ENCODE measurements around the gene YPEL1. TPM values are rescaled to one million over a fixed set of nuclear protein-coding genes. Genes with fewer than 3 reads are reported as not detected.
"Not testable (repeated sequence)": the region's sequence is repeated elsewhere in the genome, so short reads cannot be mapped to it uniquely, and the experiment has no call there.

The YPEL1 gene
- total RNA-seq, 1 donor from 2014 or later, result 0.61 TPM

DNA sequence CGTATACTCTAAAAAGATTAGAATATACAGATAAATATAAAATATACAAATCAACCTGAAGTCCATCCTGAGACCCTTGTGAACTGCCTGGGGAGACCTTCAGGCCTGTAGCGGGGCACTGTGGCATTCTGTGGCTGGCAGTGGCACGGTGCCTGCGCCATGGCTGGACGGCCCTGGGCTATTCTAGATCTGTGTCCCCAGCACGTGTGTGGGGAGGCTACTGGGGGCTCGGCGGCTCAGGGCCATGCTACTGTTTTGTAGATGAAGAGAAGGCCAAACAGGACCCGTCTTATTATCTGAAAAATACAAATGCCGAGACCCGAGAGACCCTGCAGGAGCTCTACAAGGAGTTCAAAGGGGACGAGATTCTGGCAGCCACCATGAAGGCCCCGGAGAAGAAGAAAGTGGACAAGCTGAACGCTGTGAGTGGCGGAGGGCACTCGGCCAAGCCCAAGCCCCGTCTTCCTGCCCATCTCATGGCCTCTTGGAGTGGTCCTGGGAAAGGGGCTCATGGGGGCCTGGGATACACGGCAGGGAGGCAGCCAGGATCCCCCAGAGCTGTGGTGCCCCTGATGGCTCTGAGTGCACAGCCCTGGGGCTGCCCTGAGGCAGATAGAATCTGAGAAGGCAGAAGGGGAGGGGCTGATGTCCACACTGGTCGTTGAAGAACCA, 51.0 kb downstream of the YPEL1 start:
- peaks cover 29% of the 10 kb centered on the region for H3K36me3 Mint-ChIP-seq (ENCODE audit: low read depth)
- no peaks in the 10 kb centered on the region for H3K27me3 Mint-ChIP-seq
- H3K4me1 Mint-ChIP-seq, result peaks cover 4% of the 10 kb centered on the region

DNA sequence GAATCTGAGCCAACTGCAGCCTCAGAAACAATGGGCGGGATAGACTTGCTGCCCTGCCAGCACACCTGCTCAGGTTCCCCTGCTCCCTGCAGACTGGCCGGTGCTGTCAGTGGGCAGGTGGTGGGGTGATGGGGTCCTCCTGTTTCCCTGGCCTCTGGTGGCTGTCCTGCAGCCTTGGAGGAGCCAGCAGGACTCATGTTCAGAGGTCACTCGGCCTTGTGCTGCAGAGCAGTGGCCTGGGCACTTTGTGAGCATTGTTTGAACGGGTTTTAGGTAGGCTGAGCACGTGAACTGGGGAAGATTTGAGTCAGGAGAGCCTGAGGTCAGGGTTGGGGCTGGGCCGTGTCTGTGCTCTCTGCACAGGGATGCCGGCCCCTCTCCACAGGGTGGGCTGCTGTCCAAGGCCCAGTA, 52.2 kb downstream of the YPEL1 start:
- no peaks in the 10 kb centered on the region for H3K27me3 Mint-ChIP-seq
- H3K36me3 Mint-ChIP-seq (ENCODE audit: low read depth), result peaks cover 22% of the 10 kb centered on the region
- no peak for DNase-seq
- H3K27ac Mint-ChIP-seq, result no peak overlapping the region
- intact Hi-C loops (cut with micrococcal nuclease), result no loop called here
- no peak overlapping the region for H3K4me3 Mint-ChIP-seq
- H3K4me1 Mint-ChIP-seq, result peaks cover 4% of the 10 kb centered on the region
- H3K9me3 Mint-ChIP-seq, result no peaks in the 10 kb centered on the region

More for the DNA sequence above, 51.0 kb downstream of the YPEL1 start:
- DNase-seq, result no peak
- H3K27ac Mint-ChIP-seq, result no peak overlapping the region
- no peaks in the 10 kb centered on the region for H3K9me3 Mint-ChIP-seq
- H3K4me3 Mint-ChIP-seq, result no peak overlapping the region
- intact Hi-C loops (cut with micrococcal nuclease), result no loop called here

DNA sequence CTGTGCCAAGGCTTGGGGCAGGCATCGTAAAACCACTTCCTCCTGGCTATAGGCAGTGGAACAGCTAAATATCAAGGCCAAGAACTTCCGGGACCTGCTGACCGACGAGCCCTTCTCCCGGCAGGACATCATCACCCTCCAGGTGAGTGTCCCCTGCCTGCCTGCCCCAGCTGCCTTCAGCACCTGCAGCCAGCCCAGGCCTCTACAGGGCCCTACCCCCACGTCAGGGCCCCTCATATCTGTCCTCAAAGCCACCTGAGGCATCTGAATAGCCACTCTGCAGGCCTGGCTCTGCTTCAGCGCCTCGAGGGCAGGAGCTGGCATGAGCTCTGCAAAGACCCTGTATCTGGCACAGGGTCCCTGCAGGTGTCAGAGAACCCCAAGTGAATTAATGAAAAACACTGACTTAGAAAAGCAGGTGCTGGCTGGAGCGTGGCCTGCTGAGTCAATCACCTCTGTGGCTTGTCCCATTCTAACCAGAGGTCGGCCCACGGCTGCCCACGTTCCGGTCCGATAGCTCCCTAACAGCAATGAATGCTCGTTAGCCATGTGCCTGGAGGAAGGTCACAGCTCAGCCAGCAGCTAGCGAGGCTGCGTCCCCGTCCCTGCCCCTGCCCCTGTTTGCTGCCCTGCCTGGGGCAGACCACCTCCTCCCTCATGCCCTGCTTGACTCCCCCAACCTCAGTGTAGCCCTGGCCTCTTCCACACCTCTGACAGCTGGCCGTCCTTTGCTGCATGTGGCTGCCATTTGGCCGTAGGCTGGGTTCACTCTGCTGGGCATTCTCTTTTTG, 53.0 kb downstream of the YPEL1 start:
- Mint-ChIP-seq H3K4me3 (no peak overlapping the region), H3K27ac (no peak overlapping the region), H3K4me1 (peaks cover 4% of the 10 kb centered on the region)

DNA sequence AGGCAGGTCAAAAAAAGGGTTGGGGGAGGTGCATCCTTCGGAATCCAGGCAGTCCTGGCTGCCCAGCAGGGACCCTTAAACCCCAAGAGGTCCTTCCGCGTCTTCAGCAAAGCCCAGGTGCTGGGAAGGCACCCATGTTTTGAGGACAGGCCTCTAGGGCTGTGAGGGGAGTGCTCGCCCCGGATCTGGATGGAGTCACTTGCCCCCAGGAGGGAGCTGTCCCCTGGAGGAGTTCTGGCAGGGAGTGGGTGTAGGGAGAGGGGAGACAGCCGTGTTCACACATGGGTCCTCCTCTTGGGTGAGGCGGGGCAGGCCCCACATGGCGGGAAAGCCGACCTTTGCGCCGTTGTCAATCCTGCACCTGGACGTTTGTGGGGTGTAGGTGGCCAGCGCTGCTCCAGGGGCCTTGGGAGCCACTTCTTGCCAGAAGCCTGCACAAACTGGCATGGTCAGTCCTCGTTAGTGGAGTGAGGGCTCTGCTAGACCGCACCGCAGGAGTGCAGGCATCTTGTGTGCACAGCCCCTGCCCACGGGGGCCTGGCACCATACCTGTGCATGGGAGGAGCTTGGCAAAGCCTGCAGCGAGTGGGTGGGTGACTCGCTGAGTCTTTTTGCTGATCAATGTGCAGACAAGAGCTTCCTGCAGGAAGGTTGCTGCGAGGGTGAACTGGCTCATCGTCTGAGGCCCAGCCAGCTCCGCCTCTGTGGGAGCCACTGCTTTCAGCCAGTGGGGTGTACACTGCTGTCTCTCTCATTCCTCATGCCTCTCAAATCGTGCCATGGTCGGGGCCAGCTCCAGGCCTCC, 53.8 kb downstream of the YPEL1 start:
- H3K4me1 Mint-ChIP-seq, result peaks cover 4% of the 10 kb centered on the region
- intact Hi-C loops (cut with micrococcal nuclease), result no loop called here
- H3K36me3 Mint-ChIP-seq (ENCODE audit: low read depth), result peaks cover 27% of the 10 kb centered on the region
- H3K27me3 Mint-ChIP-seq, result no peaks in the 10 kb centered on the region
- no peak for DNase-seq
- H3K4me3 Mint-ChIP-seq, result no peak overlapping the region
- H3K27ac Mint-ChIP-seq, result no peak overlapping the region
- H3K9me3 Mint-ChIP-seq, result no peaks in the 10 kb centered on the region

More for the DNA sequence above, 53.0 kb downstream of the YPEL1 start:
- H3K36me3 Mint-ChIP-seq (ENCODE audit: low read depth), result peaks cover 26% of the 10 kb centered on the region
- intact Hi-C loops (cut with micrococcal nuclease), result no loop called here
- DNase-seq, result no peak
- no peaks in the 10 kb centered on the region for H3K9me3 Mint-ChIP-seq
- H3K27me3 Mint-ChIP-seq, result no peaks in the 10 kb centered on the region

DNA sequence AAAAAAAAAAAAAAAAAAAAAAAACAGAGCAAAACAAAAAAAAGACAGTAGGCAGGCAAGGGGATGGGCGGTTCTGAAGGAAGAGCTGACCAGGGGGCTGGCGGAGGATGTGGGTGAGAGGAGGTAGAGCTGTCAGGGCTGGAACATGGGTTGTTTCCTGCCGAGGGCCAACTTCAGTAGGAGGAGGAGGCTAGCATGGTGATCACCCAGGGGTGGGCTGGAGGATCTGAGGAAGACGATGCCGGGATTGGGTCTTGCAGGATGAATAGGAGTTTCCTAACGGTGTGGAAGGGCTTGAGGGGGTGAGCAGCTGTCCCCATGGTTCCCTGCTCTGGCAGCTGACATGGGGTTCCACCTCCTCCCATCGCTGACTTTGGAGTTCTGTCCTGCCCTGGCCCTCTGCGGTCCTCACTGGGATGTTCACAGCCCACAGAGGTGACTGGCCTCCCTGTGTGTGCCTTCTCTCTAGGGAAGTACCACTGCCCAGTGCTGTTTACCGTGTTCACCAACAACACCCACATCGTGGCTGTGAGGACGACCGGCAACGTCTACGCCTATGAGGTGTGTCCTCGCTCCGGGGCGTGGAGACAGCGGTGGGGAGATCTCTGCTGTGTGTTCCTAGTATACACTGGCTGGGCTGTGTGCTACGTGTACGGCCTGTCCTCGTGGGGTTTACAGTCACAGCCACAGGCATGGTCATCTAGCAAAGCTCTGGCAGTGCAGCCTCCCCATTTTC, 54.6 kb downstream of the YPEL1 start:
- Mint-ChIP-seq H3K9me3 (no peaks in the 10 kb centered on the region), H3K27ac (peak overlapping the region; percentile 20), H3K4me1 (peaks cover 4% of the 10 kb centered on the region), H3K27me3 (no peaks in the 10 kb centered on the region), H3K4me3 (no peak overlapping the region), H3K36me3 (ENCODE audit: low read depth) (peaks cover 32% of the 10 kb centered on the region)
- intact Hi-C loops (cut with micrococcal nuclease), result no loop called here
- no peak for DNase-seq

DNA sequence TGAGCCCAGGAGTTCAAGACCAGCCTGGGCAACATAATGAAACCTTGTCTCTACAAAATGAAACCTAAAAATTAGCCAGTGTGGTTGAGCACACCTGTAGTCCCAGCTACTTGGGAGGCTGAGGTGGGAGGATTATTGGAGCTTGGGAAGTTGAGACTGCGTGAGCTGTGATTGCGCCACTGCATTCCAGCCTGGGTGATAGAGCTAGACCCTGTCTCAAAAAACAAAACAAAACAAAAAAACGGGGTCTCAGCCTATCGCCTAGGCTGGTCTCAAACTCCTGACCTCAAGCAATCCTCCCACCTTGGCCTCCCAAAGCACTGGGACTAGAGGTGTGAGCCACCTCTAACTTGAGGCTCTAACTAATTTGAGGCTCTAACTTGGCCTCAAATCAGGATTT, 56.2 kb downstream of the YPEL1 start:
- no peaks in the 10 kb centered on the region for H3K27me3 Mint-ChIP-seq
- H3K4me1 Mint-ChIP-seq, result peaks cover 4% of the 10 kb centered on the region
- no peak overlapping the region for H3K27ac Mint-ChIP-seq
- H3K36me3 Mint-ChIP-seq (ENCODE audit: low read depth), result peaks cover 39% of the 10 kb centered on the region
- H3K9me3 Mint-ChIP-seq, result no peaks in the 10 kb centered on the region
- no peak for DNase-seq
- intact Hi-C loops (cut with micrococcal nuclease), result no loop called here
- H3K4me3 Mint-ChIP-seq, result no peak overlapping the region

DNA sequence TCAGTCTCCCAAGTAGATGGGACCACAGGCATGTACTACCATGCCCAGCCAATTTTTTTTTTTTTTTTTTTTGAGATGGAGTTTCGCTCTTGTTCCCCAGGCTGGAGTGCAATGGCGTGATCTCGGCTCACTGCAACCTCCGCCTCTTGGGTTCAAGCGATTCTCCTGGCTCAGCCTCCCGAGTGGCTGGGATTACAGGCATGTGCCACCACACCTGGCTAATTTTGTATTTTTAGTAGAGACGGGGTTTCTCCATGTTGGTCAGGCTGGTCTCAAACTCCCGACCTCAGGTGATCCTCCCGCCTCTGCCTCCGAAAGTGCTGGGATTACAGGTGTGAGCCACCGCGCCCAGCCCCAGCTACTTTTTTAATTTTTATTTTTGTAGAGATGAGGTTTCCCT, 56.8 kb downstream of the YPEL1 start:
- H3K4me1 Mint-ChIP-seq; H3K4me3 Mint-ChIP-seq; H3K27ac Mint-ChIP-seq; H3K9me3 Mint-ChIP-seq; H3K27me3 Mint-ChIP-seq; intact Hi-C loops (cut with micrococcal nuclease); DNase-seq: not testable (repeated sequence)
- H3K36me3 Mint-ChIP-seq (ENCODE audit: low read depth), result peaks cover 41% of the 10 kb centered on the region

DNA sequence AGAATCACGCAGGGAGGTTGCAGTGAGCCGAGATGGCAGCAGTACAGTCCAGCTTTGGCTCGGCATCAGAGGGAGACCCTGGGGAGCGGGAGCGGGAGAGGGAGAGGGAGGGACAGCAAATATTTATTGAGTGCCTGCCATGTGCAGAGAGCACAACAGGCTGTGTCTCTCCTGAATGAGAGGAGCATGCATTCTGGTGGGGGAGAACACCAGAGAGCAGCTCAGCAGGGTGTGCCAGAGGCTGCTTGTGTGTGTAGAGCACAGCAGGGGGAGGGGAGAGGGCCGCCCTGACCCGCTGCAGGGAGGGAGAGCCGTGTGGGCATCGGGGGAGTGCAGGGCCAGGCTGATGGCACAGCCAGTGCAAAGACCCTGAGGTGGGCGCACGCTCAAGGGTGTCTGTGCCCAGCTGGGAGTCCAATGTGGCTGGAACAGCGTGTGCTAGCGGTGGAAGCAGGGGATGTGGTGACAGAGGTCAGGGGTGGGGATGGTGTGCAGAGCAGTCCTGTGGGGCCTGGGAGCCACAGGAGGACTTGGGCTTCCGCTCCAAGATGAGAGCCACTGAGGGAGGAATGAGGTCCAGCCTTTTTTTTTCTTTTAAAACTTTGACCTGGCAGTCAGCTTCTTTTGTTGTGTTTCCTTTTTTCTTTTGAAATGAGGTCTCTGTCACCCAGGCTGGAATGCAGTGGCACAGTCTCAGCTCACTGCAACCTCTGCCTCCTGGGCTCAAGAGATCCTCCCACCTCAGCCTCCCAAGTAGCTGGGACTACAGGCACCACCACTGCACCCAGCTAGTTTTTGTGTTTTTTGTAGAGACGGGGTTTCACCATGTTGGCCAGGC, 57.8 kb downstream of the YPEL1 start:
- H3K27ac Mint-ChIP-seq, result no peak overlapping the region
- DNase-seq, result no peak
- no peak overlapping the region for H3K4me3 Mint-ChIP-seq
- intact Hi-C loops (cut with micrococcal nuclease), result no loop called here
- no peaks in the 10 kb centered on the region for H3K27me3 Mint-ChIP-seq
- peaks cover 42% of the 10 kb centered on the region for H3K36me3 Mint-ChIP-seq (ENCODE audit: low read depth)
- H3K9me3 Mint-ChIP-seq, result no peaks in the 10 kb centered on the region
- peaks cover 4% of the 10 kb centered on the region for H3K4me1 Mint-ChIP-seq

DNA sequence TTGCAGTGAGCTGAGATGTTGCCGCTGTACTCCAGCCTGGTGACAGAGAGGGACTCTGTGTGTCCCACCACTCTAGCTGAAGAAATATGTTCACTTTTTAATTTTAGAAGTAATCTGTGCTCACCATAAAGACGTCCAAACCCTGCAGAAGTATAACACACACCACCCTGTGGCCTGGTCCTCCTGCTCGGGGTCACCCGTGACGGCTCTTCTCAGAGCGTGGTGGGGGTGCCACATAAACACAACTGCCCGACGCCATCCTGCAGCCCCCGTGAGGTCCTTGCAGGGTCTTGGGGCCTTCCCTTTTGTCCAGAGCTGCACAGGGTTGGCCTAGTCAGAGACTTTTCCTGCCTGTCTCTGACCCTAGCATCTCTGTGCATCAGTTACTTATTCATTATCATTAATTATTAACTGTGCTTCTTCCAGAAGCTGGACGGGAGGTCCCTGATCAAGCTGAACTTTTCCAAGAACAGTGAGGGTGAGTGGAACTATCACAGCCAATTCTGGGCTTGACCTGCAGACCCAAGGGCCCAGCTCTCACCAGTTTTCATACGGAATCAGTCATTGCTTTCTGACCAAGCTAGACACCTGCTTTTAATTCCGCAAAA, 60.9 kb downstream of the YPEL1 start:
- intact Hi-C loops (cut with micrococcal nuclease), result no loop called here
- Mint-ChIP-seq H3K36me3 (ENCODE audit: low read depth) (peaks cover 52% of the 10 kb centered on the region), H3K27ac (no peak overlapping the region), H3K9me3 (no peaks in the 10 kb centered on the region), H3K4me3 (no peak overlapping the region), H3K4me1 (peaks cover 2% of the 10 kb centered on the region), H3K27me3 (no peaks in the 10 kb centered on the region)
- DNase-seq, result no peak

DNA sequence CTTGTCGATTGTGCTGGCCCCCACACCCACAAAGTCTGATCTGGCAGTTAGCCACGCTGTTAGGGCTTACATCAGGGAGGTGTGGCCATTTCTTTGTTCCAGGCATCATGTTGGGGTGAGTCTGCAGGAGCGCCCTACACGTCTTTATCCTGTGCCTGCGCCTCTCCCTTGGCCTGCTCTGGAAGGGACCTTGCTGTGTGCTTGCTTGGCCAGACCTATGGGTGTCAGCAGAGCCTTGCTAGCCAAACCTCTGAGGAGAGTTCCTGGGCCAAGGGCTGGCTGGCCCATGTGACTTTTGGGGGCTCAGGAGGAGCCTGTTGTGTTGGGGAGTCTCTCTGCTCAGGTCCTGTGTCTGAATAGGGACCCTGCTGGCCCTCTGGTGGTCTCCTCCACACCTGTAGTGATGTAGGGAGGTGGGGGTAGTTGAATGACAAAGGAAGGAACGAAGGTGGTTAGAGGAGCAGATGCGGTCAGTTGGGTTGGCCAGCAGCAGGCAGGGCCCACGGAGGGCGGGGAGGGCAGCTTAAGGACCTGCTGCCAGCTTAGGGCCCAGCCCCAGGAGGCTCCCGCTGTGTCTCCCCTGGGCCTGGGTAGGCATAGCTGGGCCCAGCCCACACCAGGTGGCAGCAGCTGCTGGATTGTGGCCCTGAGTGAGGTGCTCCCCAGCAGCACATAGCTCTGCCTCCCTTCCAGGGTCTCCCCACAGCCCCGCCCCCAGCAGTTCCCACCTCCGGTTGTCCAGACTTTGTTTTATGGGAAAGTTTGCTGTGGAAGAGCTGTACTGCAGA, 61.9 kb downstream of the YPEL1 start:
- no peak overlapping the region for H3K27ac Mint-ChIP-seq
- no peaks in the 10 kb centered on the region for H3K27me3 Mint-ChIP-seq
- H3K4me3 Mint-ChIP-seq, result no peak overlapping the region
- H3K9me3 Mint-ChIP-seq, result no peaks in the 10 kb centered on the region
- DNase-seq, result no peak
- H3K4me1 Mint-ChIP-seq, result peaks cover 5% of the 10 kb centered on the region
- peaks cover 56% of the 10 kb centered on the region for H3K36me3 Mint-ChIP-seq (ENCODE audit: low read depth)
- intact Hi-C loops (cut with micrococcal nuclease), result no loop called here

DNA sequence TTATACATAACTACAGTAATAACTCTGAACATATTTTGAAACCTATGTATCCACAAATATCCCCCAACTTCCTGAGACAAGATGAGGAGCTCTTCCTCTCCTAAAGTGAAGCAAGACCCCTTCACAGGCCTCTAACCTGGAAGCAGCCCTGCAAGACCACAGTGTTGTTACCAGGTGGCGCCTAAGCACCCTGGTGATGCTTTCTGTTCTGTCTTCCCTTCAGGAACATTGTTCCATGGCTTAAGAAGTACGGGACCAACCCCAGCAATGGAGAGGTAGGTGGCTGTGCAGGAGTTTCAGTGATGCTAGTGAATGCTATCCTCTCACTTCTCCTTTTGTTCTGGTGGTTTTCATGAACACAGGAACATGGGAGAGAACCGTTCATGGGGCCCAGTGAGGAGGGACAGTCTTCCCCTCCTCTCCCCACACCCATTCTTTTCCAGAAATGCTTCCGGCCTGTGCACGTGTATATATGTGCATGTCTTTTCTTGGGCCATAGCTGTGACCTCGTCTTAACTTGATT, 63.4 kb downstream of the YPEL1 start:
- peaks cover 51% of the 10 kb centered on the region for H3K36me3 Mint-ChIP-seq (ENCODE audit: low read depth)
- no peaks in the 10 kb centered on the region for H3K27me3 Mint-ChIP-seq
- no peak overlapping the region for H3K27ac Mint-ChIP-seq

DNA sequence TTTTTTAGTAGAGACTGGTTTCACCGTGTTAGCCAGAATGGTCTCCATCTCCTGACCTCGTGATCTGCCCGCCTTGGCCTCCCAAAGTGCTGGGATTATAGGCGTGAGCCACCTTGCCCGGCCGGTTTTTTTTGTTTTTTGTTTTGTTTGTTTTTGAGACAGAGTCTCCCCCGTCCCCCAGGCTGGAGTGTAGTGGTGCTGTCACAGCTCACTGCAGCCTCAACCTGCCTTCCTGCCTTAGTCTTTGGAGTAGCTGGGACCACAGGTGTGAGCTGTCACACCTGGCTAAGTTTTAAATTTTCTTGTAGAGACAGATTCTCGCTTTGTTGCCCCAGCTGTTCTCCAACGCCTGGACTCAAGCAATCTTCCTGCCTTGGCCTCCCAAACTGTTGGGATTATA, 66.6 kb downstream of the YPEL1 start:
- no peaks in the 10 kb centered on the region for H3K9me3 Mint-ChIP-seq
- peaks cover 22% of the 10 kb centered on the region for H3K4me1 Mint-ChIP-seq
- DNase-seq, result no peak
- no peak overlapping the region for H3K27ac Mint-ChIP-seq
- H3K27me3 Mint-ChIP-seq, result no peaks in the 10 kb centered on the region
- intact Hi-C loops (cut with micrococcal nuclease), result no loop called here
- peaks cover 29% of the 10 kb centered on the region for H3K36me3 Mint-ChIP-seq (ENCODE audit: low read depth)
- no peak overlapping the region for H3K4me3 Mint-ChIP-seq

More for the DNA sequence above, 63.4 kb downstream of the YPEL1 start:
- intact Hi-C loops (cut with micrococcal nuclease), result no loop called here
- Mint-ChIP-seq H3K4me3 (no peak overlapping the region), H3K9me3 (no peaks in the 10 kb centered on the region), H3K4me1 (peaks cover 10% of the 10 kb centered on the region)
- no peak for DNase-seq
